Measurements from ENCODE around the gene CDKAL1.
A peak's percentile ranks its signal among the peaks of the same experiment; 100 is the strongest.
"Not testable (repeated sequence)": the region's sequence is repeated elsewhere in the genome, so short reads cannot be mapped to it uniquely, and the experiment has no call there.

The CDKAL1 gene

DNA sequence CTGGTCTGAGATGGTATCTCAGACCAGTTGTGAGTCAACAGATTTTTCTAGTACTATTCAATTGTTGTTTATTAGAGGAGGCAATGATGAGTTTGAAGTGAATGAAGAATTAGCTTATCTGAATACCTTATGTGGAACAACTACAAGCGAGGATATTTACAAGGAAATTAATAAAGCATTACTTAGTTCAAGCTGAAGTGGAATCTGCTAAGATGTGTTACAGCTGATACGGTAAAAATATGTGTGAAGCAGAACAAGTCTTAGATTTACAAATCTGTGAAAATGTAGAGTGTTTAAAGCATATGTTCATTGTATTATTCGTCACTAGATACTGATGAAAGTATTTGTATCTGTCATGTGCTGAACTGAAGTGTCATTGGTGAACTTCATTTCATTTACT, 272.4 kb downstream of the CDKAL1 start:
- no peak for DNase-seq

DNA sequence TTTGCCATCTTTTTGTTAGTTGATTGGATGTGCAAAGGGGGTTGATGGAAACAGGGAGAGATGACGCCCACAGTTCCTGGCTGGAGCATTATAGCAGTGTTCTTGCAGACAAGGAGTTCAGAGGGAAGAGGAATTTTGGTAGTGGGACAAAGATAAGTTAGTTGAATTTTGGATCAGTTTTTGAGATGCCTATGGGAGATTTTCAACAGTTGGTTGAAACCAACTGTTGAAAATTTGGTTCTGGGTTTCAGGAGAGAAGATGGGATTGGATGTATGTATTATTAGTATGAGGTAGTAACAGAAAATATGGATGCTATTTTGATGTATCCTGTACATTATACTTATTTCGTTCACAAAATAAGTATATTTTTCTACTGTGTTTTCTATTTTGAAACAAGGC, 274.2 kb downstream of the CDKAL1 start:
- no peak for DNase-seq

DNA sequence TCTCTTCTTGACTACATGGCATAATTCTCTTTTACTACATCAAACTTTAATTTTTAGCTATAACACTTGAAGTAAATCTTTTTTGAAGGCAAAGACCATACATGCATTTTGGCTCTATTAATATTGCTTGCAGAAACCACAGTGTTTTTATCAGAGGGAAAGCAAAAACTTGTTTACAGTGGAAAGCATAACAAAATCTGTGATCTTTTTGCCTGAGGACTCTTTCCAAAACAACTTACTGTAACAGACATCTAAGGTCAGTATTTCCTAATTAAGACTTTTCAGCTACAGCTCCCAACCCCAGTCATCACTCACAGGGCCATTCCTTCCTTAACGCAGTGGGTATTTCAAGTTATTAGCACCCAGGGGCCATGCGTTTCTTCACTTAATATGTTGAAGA, 274.7 kb downstream of the CDKAL1 start:
- DNase-seq = no peak

DNA sequence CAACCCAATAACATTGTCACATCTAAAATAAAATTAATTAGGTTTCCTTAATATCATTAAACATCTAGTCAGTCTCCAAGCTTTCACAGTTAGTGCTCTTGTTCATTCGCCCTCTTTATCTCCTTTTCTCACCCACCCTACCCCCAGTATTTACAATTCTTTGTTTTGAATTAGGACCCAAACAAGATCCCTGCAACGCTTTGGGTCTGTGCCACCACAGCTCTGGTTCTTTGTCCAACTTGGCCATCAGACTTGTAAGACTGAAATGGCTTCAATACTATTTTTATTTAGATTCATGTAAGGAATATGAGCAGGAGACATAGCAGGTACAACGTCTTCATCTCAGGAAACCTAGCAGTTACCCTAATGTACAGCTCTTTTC, 276.5 kb downstream of the CDKAL1 start:
- DNase-seq = no peak

DNA sequence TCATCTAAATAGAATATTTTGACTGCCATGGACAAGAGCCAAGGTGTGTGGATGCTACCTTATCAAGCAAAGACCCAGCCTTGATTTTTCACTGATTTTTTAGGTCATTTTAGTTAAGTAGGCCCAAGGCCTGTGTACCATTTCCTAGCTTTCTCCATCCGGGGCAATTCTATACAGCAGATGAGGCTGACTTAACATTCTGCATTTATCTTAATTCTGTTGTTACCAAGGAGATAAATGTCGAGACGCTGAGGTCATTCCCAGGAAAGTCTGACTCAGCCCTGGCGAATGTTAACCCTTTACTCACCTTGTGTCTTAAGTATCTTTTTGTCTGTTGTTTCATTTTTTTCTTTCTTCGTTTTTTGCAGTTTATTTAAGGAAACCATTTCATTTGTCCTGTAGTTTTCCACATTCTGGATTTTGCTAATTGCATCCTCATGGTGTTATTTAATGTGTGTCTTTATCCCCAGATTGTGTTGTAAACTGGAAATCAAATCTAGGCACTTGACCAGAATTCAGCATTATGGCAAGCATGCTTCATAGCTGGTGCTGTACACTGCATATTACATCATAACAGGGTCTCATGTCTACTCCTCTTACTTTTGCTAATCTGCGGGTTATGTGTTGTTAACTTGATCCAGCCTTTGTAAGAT, 277.0 kb downstream of the CDKAL1 start:
- no peak for DNase-seq

DNA sequence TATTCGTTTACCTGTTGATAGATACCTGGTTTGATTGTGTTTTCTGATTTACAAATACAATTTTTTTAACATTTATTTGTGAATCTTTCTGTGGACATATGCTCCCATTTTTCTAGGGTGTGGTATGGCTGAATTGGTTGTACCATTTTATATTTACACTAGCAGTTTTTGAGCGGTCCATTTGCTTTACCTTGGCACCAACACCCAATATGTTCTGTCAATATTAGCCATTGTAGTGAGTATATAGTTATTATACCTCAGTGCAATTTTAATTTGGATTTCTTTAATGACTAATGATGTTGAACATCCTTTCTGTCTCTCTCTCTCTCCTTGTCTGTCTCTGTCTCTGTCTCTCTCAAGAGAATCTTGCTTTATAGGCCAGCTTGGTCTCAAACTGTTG, 278.5 kb downstream of the CDKAL1 start:
- DNase-seq = no peak

DNA sequence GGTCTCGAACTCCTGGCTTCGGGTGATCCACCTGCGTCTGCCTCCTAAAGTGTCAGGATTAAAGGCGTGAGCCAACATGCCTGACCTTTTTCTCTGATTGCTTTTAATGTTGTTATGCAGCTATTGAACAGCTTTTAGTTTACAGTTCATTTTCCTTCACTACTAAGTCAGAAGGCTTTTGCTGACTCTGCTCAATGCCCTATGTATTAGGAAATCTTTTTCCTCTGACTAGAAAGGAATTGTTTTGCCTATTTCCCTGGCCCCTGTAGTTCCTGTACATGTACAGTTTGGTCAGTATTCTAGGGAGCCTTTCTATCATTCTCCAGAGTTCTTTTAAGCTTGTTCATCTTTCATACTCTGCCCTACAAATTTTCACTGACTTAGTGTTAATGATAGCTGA, 280.2 kb downstream of the CDKAL1 start:
- DNase-seq = no peak

DNA sequence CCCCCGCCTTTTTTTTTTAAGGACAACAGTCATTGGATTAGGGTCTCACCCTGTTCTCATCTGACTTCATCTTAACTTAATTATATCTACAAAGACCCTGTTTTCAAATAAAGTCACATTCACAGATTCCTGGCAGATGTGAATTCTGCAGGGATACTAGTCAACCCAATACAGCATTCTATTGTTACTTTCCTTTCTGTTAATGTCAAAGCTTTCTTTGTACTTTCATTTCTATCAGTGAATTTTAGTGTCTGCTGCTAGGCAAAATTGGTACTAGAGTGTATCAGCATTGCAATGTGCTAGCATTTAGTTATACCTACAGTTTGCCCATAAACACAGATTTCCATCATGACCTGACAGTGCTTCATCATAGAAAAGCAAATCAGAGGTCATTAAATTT, 281.9 kb downstream of the CDKAL1 start:
- no peak for DNase-seq

DNA sequence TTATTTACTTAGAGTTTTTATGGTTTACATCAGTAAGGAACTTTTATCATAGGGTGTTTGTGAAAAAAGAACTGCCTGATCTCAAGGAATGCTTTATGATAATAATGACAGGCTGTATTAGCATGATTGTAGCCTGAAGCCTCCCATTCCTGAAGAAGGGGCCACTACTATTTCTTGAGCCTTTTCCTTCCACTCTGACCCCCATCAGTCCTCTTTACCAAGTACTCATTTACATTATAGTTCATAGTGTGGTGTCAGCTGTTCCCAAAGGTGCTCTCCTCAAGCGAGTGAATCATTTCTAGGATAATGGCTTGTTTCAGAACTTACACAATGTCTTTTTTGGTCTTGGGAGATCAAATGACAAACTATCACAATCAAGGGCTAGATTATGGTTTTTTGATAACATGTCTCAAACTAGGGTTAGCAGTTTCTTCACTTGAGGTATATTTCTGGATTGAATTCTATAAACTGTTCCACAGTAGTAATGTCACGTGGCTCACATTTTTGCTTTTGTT, 283.6 kb downstream of the CDKAL1 start:
- no peak for DNase-seq

DNA sequence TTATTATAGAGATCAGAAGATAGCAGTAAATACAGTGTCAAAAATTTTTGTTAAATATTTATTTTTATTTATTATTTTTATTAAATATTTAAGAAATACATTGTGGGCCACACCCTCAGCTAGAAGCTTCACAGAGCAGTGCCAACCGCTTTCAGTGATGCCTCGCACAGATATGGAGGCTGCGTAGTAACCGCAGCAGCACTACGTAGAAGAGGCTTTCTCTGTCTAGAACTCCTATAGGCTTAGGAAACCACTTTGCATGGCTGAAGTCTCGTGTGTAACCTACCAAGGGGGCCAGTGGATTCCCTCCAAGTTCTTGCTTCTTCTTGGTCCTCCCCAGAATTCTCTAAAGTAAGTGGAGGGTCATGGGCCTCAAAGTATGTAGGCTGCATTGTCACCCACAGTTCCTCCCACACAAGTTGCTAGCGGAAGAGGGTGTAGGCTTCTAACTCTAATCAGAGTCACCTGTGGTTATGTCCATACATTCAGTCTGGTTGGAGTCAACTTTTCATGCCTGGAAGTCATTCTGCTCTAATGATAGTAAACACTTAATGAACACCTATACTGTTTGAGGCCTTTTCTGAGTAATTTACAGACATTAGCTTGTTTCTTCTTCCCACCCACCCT, 285.6 kb downstream of the CDKAL1 start:
- no peak for DNase-seq

DNA sequence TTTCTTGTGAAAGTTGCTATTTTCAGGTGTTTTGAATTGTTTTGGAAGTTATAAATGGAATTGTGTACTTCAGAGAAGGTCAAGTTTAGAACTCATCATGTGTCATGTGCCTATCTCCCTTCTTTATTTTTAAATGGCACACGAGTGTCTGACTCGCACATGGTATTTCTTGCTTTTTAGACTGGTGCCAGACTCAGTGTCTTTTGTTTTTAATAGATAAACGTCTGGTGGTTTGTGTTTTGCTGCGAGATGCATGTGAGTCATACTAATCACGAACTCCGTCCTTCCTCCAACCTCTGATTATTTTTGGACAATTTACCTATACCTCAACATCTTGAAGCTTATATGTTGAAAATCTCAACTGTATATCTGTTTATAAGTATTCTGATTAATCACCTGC, 292.1 kb downstream of the CDKAL1 start:
- DNase-seq = no peak

DNA sequence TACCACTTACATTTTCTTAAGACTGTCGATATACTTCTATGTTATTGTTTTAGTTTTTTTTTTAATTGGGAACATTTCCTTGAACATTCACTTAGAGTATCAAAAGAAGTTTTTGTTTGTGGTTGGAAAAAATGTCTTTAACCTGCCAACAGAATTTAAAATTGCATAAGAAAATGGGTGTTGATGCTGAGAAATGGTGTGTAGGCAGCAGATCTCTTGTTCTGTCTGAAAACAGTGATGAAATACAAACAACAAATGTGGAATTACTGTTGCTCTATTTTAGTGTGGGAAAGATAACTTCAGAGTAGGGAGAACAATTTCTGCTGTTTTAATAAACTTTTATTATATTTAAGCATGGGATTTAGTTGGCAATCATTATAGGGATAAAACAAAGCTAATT, 293.5 kb downstream of the CDKAL1 start:
- no peak for DNase-seq

DNA sequence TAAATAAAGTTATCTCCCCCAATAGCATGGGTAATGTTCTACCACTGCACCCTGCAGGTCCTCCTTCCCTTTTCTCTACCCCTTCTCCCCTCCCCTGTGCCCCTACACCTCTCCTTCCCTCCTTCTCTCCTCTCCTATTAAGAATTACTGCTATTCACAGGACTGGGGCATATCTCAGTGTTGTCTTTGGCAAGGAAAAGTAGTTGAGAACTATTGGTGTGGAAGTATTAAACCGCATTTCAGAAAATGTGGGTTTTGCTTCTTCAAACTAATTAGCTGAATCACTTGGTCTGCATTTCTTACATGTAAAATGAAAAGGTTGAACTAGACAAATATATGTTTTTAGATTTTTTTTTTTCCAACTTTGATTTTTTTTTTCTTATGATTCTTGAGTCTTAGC, 296.3 kb downstream of the CDKAL1 start:
- DNase-seq = no peak

DNA sequence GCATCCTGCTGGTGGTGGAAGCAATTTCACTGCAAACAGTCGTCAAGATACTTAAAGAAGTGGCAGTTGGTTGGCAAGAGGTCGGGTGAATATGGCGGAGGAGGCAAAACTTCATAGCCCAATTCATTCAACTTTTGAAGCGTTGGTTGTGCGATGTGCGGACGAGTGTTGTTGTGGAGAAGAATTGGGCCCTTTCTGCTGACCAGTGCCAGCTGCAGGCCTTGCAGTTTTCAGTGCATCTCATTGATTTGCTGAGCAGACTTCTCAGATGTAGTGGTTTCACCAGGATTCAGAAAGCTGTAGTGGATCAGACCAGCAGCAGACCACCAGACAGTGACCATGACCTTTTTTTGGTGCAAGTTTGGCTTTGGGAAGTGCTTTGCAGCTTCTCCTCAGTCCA, 297.0 kb downstream of the CDKAL1 start:
- not testable (repeated sequence) for DNase-seq

DNA sequence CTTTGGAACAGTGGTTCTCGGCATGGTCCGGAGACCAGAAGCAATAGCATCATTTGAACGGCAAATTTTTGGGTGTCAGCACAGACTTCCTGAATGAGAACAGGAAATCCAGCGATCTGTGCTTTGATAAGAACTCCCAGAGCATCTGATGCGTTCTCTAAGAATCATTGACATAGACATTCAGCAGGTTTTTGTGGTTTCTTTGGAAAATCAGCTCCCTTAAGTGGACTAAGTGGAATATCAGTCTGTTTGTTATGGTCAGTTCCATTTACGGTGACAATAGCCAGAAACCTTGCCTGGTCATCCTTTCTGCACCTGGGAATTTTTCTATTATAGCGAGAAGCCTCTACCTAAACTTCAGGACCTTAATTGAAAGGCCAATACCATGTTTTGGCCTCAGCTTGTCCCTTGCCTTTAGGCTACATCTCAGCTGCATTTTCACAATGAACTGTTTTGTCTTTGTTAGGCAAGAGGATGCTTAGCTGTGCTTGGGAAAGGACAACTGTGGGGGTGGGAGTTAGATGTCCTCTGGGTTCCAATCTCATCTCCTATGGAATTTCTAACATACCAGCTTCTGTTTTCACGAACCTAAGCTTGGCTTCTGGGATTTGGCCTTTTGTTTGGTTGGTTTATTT, 299.7 kb downstream of the CDKAL1 start:
- DNase-seq = no peak

DNA sequence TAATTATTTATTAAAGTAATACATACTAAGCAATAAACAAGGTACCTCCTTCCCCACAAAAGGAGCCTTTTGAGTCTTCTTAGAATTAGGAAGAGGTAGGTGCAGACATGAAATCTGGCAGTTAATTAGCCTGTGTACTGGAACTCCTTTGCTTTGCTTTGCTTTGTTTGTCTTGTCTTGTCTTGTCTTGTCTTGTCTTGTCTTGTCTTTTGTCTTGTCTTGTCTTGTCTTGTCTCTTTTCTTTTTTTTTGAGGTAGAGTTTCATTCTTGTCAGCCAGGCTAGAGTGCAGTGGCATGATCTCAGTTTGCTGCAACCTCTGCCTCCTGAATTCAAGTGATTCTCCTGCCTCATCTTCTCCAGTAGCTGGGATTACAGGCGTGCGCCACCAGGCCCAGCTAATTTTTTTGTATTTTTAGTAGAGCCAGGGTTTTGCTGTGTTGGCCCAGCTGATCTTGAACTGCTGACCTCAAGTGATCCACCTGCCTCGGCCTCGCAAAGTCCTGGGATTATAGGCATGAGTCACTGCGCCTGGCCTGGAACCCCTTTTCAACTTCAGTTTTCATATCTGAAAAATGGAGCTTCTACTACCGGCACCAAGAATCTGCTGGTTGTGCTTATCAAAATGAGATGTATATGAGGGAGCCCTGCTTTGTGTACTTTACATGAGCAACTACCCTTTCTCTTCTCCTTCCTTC, 301.2 kb downstream of the CDKAL1 start:
- no peak for DNase-seq

DNA sequence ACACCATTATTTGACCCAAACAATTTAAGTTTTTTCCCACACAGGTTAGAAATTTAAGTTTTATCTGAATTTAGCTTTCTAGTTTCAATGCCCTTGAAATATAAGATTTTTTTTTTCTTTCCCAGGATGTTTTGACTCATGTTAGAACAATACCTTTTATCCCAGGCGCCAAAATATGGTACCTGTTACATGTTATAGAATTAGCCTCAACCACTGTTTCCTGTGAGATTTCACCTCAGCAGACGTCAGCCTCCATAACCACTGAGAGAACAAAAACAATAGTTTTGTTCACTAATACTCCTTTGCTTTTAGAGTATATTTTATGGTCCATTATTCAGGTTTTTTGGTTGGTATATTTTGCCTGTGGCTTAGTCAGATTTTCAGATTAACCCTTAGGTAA, 302.9 kb downstream of the CDKAL1 start:
- peak; percentile 35 for DNase-seq

DNA sequence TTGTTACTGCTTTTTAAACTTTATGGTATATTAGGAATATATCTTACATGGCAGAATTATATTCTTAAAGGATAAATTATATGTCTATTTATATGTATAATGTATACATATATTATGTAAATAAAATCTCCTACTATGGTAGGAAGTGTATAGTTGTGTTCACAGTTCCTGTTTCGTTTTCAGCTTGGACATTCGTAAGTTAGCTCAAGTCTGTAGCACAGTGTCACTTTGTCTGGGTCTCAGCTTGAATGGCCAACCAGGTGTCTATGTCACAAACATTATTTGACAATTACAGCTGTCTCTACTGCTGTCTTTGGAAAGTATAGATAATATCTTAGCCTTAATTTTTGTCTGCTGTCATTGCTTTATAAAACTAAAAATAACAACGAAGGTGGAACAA, 303.9 kb downstream of the CDKAL1 start:
- no peak for DNase-seq

DNA sequence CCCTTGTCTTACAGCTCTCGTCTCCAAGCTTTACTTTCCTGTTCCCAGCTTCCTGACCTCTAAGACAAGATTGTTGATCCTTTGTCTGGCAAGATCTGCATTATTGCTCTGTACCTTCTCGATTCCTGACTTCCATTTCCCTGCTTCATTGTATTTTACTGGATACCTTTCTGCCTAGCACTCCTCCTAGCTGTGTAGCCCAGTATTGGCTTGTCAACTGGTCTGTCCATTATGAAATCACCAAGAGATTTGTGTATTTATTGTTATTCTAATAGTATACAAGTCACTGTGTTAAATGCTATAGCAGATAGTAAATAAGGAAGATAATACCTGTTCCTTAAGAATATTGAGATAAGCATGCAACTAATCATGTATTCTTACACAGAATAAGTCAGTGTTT, 305.4 kb downstream of the CDKAL1 start:
- DNase-seq = no peak

DNA sequence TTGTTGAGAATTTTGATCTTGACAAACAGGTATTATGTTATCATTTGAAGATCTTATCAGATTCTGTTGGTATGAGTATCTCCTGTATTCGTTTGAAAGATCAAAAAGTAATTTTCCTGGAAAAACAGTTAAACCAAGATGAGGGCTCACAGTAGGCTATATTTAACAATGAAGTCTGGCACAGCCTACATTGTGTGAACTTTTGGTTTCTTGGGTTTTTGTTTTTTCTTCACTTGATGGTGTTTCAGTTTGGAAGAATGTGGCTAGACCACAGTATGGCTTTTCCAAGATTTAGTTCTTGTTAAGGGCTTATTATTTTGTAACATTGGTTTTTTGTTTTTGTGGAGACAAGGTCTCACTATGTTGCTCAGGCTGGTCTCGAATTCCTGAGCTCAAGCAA, 306.4 kb downstream of the CDKAL1 start:
- DNase-seq = no peak

DNA sequence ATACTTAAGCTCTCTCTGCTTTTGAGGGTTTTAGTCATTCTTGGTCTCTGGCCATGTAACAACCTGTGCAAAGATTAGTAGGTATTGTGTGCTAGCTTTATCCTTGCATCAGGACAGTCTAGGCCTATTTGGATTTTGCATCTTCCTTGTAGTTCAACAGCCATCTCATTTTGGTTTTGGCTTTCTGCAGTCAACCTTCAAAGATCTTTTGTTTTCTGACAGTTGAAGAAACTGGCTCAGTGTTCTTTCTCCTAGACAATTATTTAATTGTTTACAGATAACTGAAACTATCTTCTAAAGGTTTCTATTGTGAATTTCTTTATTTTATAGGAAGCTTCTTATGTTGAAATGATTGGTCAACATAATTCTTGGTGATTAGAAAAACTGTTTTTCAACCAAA, 307.5 kb downstream of the CDKAL1 start:
- no peak for DNase-seq

DNA sequence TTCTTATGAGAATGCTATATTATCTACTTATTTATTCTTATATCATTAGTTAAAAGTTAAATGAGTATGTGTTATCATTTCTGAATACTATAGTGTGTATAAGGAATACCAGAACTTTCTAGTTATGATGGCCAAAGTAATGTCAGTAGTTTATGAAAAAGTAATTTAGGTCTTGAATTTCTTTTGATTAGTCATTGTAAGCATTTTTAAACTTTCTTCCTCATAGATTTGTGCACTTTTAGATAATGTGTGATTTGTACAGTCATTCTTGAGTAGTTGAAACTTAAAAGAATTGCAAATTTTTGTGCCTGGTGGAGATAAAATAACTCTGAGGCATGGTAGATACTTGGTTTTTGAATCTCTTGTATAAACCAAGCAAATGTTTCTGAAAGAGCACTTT, 311.3 kb downstream of the CDKAL1 start:
- DNase-seq = no peak

DNA sequence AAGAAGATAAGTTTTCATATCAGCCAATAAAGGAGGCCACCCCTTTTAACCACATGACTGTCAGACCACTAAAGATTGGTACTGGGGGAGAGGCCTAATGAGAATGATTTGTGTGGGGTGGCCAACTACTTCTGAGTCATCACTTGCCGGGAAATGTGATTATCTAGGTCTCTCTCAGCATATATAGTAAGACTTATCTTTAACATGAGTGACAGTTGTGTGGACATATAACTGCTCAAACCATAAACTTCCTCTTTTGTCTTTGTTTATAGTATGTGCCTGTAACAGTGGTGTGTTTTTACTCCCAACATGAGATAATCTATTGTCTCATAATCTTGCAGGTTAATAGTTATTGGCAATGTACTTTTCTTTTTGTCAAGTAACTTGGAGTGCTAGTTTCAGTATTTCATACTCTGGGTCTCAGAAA, 312.4 kb downstream of the CDKAL1 start:
- no peak for DNase-seq

DNA sequence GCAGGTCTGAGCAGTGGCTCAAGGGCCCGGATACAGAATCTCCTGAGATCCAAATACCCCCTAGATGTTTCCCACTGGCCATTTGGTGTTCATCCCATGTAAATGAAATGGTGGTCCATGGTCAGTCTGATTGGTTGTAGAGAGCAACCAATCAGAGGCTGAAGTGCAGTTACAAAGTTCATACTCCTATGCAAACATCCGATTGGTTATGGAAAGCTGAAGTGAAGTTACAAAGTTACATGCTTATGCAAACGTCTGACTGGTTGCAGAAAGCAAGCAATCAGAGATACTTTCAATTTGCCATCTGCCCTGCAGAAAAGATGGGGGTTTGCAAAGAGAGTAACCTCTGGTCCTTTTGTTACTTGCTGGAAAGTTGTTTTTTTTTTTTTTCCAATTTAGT, 313.6 kb downstream of the CDKAL1 start:
- no peak for DNase-seq
